ENCODE data around the gene DLGAP1. TPM values are rescaled to one million over a fixed set of nuclear protein-coding genes. Genes with fewer than 3 reads are reported as not detected.

Gene DLGAP1
- total and polyA plus RNA-seq, 2 of the 4 experiments (the other 2 are of a cell fraction) = under 0.01 to 0.09 TPM

GRCh38 chr18:4283746-4284291 lies 171.3 kb downstream of the DLGAP1 start:
- H3K27ac ChIP-seq (ENCODE audit: insufficient read depth, low read length) = no peak overlapping the region
- WGBS, 2 experiments (ENCODE audit: extremely low coverage in 2 of 2, insufficient read length in 1 of 2) = no CpG with 5 or more reads among the region's 4 CpGs
- BruUV-seq (replicated peaks) = no TSS peak

More at GRCh38 chr18:4283746-4284291, 171.3 kb downstream of the DLGAP1 start:
- ChIA-PET POLR2A (ENCODE audit: unreplicated experiment) (no interaction called here), CTCF (no interaction called here)
- Histone ChIP-seq H2AK9ac (replicated peaks; ENCODE audit: low read depth, low read length, poor library complexity) (no peak overlapping the region), H2BK15ac (ENCODE audit: low read depth, low read length) (no peak overlapping the region), H3K4me2 (ENCODE audit: low read depth, low read length) (no peak overlapping the region), H3K14ac (replicated peaks; ENCODE audit: low read depth, low read length) (no peak overlapping the region), H3K9ac (ENCODE audit: low read depth, low read length) (no peak overlapping the region), H3K4me3 (ENCODE audit: insufficient read depth, low read depth, low read length) (no peak overlapping the region), H2BK120ac (ENCODE audit: low read depth, low read length) (no peak overlapping the region), H3K56ac (ENCODE audit: extremely low read depth, insufficient read depth, low read length) (no peak overlapping the region), H3K4ac (ENCODE audit: low read depth, low read length) (no peak overlapping the region), H3K4me1 (ENCODE audit: control insufficient read depth, insufficient read depth, low read length) (no peaks in the 10 kb centered on the region), H2AFZ (replicated peaks; ENCODE audit: low read length, poor library complexity) (no peak overlapping the region), H3K23ac (ENCODE audit: low read depth, low read length) (no peak overlapping the region), H2AK5ac (ENCODE audit: low read depth, low read length) (no peak overlapping the region), H4K91ac (ENCODE audit: insufficient read depth, low read depth, low read length) (no peak overlapping the region), H3K18ac (ENCODE audit: low read depth, low read length) (no peak overlapping the region), H4K8ac (ENCODE audit: low read depth in 2 of 2, low read length in 2 of 2) (no peak overlapping the region), H3K79me1 (ENCODE audit: low read depth in 1 of 2, low read length in 2 of 2) (no peaks in the 10 kb centered on the region), H2BK20ac (ENCODE audit: low read depth, low read length) (no peak overlapping the region), H3K27me3 (ENCODE audit: control insufficient read depth, insufficient read depth, low read length) (no peaks in the 10 kb centered on the region), H2BK5ac (ENCODE audit: low read depth, low read length, poor library complexity, severe bottlenecking) (no peak overlapping the region), H4K20me1 (ENCODE audit: insufficient read depth, low read length) (no peaks in the 10 kb centered on the region), H3K36me3 (ENCODE audit: control insufficient read depth, insufficient read depth, low read length) (no peaks in the 10 kb centered on the region), H3K9me1 (ENCODE audit: insufficient read depth, low read length) (no peaks in the 10 kb centered on the region), H4K5ac (ENCODE audit: low read depth, low read length) (no peak overlapping the region), H3K9me3 (ENCODE audit: control insufficient read depth, insufficient read depth, low read length) (peaks cover 4% of the 10 kb centered on the region; the same call in 1 of the 2 replicates)
- no peak for TF ChIP-seq MAZ (IDR thresholded peaks at IDR 0.05; ENCODE audit: borderline replicate concordance, low read depth, low read length)
- no peak for TF ChIP-seq BHLHE40 (IDR thresholded peaks at IDR 0.05; ENCODE audit: low read depth, low read length)
- TF ChIP-seq POLR2A (IDR thresholded peaks at IDR 0.05; ENCODE audit: low read depth, low read length) = no peak
- no peak for TF ChIP-seq RFX5 (IDR thresholded peaks at IDR 0.05; ENCODE audit: low read depth, low read length)
- TF ChIP-seq, protein P1, sequence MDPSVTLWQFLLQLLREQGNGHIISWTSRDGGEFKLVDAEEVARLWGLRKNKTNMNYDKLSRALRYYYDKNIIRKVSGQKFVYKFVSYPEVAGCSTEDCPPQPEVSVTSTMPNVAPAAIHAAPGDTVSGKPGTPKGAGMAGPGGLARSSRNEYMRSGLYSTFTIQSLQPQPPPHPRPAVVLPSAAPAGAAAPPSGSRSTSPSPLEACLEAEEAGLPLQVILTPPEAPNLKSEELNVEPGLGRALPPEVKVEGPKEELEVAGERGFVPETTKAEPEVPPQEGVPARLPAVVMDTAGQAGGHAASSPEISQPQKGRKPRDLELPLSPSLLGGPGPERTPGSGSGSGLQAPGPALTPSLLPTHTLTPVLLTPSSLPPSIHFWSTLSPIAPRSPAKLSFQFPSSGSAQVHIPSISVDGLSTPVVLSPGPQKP (IDR thresholded peaks at IDR 0.05; ENCODE audit: borderline replicate concordance, low read depth, low read length) = no peak
- no peak for TF ChIP-seq CEBPB (IDR thresholded peaks at IDR 0.05; ENCODE audit: low read depth, low read length)
- TF ChIP-seq MAFK (IDR thresholded peaks at IDR 0.05; ENCODE audit: low read depth, low read length) = no peak
- TF ChIP-seq MXI1 (IDR thresholded peaks at IDR 0.05; ENCODE audit: borderline replicate concordance, low read depth, low read length) = no peak
- TF ChIP-seq, protein P2, sequence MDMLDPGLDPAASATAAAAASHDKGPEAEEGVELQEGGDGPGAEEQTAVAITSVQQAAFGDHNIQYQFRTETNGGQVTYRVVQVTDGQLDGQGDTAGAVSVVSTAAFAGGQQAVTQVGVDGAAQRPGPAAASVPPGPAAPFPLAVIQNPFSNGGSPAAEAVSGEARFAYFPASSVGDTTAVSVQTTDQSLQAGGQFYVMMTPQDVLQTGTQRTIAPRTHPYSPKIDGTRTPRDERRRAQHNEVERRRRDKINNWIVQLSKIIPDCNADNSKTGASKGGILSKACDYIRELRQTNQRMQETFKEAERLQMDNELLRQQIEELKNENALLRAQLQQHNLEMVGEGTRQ (IDR thresholded peaks at IDR 0.05; ENCODE audit: low read depth, low read length) = no peak
- TF ChIP-seq RCOR1 (IDR thresholded peaks at IDR 0.05; ENCODE audit: insufficient replicate concordance, low read length) = no peak
- no peak for TF ChIP-seq CHD1 (IDR thresholded peaks at IDR 0.05; ENCODE audit: low read depth, low read length)
- TF ChIP-seq NFE2L2 (IDR thresholded peaks at IDR 0.05; ENCODE audit: low read depth, low read length) = no peak
- TF ChIP-seq FOS (IDR thresholded peaks at IDR 0.05; ENCODE audit: low read depth, low read length) = no peak
- no peak for TF ChIP-seq RAD21 (IDR thresholded peaks at IDR 0.05; ENCODE audit: low read length)
- dilution Hi-C loops (cut with HindIII; ENCODE audit: low sequenced_read_pairs, unreplicated experiment) = no loop called here
- no peak for ATAC-seq (ENCODE audit: low read depth)
- intact Hi-C loops (cut with micrococcal nuclease) = no loop called here
- in situ Hi-C loops (cut with MboI; ENCODE audit: low sequenced_read_pairs) = no loop called here
- DNase-seq = no peak
